ENCODE measurements around the gene ATP5MC2. TPM values are rescaled to one million over a fixed set of nuclear protein-coding genes. Genes with fewer than 3 reads are reported as not detected.
A peak's percentile ranks its signal among the peaks of the same experiment; 100 is the strongest.
"Not testable (repeated sequence)": the region's sequence is repeated elsewhere in the genome, so short reads cannot be mapped to it uniquely, and the experiment has no call there.

Gene ATP5MC2
- total RNA-seq, 1 donor from 2014 or later, result 461 TPM

DNA sequence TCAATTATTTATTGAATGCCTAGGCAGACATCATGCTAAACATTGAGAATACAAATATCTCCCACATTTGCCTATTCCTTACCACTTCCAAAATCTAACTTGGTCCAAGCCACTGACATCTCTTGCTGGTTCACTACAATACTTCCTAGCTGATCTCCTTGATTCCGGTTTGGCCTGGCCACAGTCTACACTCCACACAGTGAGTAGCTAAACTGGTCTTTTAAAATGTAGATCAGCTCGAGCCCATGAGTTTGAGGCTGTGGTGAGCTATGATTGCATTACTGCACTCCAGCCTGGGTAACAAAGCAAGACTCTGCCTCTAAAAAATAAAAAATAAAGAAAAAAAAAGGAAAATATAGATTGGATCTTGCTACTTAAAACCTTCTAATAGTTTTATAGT lies 7.6 kb upstream of the ATP5MC2 start:
- H3K4me1 Mint-ChIP-seq, result peaks cover 13% of the 10 kb centered on the region
- TF ChIP-seq EZH2 (IDR thresholded peaks at IDR 0.05) (no peak), EZH2phosphoT487 (IDR thresholded peaks at IDR 0.05) (no peak)
- TF ChIP-seq, protein P1, sequence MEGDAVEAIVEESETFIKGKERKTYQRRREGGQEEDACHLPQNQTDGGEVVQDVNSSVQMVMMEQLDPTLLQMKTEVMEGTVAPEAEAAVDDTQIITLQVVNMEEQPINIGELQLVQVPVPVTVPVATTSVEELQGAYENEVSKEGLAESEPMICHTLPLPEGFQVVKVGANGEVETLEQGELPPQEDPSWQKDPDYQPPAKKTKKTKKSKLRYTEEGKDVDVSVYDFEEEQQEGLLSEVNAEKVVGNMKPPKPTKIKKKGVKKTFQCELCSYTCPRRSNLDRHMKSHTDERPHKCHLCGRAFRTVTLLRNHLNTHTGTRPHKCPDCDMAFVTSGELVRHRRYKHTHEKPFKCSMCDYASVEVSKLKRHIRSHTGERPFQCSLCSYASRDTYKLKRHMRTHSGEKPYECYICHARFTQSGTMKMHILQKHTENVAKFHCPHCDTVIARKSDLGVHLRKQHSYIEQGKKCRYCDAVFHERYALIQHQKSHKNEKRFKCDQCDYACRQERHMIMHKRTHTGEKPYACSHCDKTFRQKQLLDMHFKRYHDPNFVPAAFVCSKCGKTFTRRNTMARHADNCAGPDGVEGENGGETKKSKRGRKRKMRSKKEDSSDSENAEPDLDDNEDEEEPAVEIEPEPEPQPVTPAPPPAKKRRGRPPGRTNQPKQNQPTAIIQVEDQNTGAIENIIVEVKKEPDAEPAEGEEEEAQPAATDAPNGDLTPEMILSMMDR (IDR thresholded peaks at IDR 0.05), result no peak
- no peaks in the 10 kb centered on the region for H3K36me3 ChIP-seq
- H3K27me3 ChIP-seq, result no peaks in the 10 kb centered on the region
- no peaks in the 10 kb centered on the region for H3K9me3 Mint-ChIP-seq
- no peak for DNase-seq (ENCODE audit: low spot score)
- H3K9ac ChIP-seq, result no peak overlapping the region
- H3K27ac ChIP-seq, result no peak overlapping the region
- H3K79me2 ChIP-seq (ENCODE audit: low read depth), result no peaks in the 10 kb centered on the region
- no peak overlapping the region for H3K4me3 Mint-ChIP-seq
- H4K20me1 ChIP-seq (ENCODE audit: low read depth), result no peaks in the 10 kb centered on the region
- H2AFZ ChIP-seq (replicated peaks), result no peak overlapping the region
- no peak overlapping the region for H3K4me2 ChIP-seq
- H3K9me3 ChIP-seq (ENCODE audit: low read depth), result no peaks in the 10 kb centered on the region
- no peak overlapping the region for H3K4me3 ChIP-seq
- H3K27me3 Mint-ChIP-seq (ENCODE audit: insufficient read depth, low read depth), result peaks cover 5% of the 10 kb centered on the region
- peaks cover 12% of the 10 kb centered on the region for H3K4me1 ChIP-seq
- H3K36me3 Mint-ChIP-seq, result no peaks in the 10 kb centered on the region
- peaks cover 16% of the 10 kb centered on the region for H3F3A ChIP-seq (ENCODE audit: low read depth)
- no peak overlapping the region for H3K27ac Mint-ChIP-seq

DNA sequence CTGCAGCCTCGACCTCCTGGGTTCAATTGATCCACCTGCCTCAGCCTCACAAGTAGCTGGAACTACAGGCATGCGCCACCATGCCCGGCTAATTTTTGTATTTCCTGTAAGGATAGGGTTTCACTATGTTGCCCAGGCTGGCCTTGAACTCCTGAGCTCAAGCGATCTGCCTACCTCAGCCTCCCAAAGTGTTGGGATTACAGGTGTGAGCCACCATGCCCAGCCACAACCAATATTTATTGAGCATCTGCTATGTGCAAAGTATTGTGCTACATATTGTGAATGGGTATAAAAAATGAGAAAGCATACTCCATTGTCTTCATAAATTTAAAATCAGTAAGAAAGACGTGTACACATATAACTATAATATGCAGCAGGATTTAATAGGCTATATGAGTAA lies 4.2 kb upstream of the ATP5MC2 start:
- H3K36me3 ChIP-seq; H3K79me2 ChIP-seq (ENCODE audit: low read depth); H2AFZ ChIP-seq (replicated peaks); H3K27ac ChIP-seq; H3K9me3 ChIP-seq (ENCODE audit: low read depth); H3K4me2 ChIP-seq; DNase-seq (ENCODE audit: low spot score); H3K27ac Mint-ChIP-seq; H3K27me3 ChIP-seq; H4K20me1 ChIP-seq (ENCODE audit: low read depth); H3K4me3 ChIP-seq; H3K4me3 Mint-ChIP-seq; H3K9me3 Mint-ChIP-seq; H3K36me3 Mint-ChIP-seq; H3K9ac ChIP-seq: not testable (repeated sequence)
- peaks cover 35% of the 10 kb centered on the region for H3K4me1 ChIP-seq
- H3K4me1 Mint-ChIP-seq, result peaks cover 38% of the 10 kb centered on the region
- H3F3A ChIP-seq (ENCODE audit: low read depth), result peaks cover 46% of the 10 kb centered on the region
- peaks cover 16% of the 10 kb centered on the region for H3K27me3 Mint-ChIP-seq (ENCODE audit: insufficient read depth, low read depth)

- peaks cover 7% of the 10 kb centered on the region for H3K36me3 ChIP-seq
- H3K79me2 ChIP-seq (ENCODE audit: low read depth), result peaks cover 30% of the 10 kb centered on the region
- H3K9me3 ChIP-seq (ENCODE audit: low read depth), result no peaks in the 10 kb centered on the region
- H3K27ac ChIP-seq, result peak overlapping the region; percentile 94
- Mint-ChIP-seq H3K9me3 (no peaks in the 10 kb centered on the region), H3K36me3 (peaks cover 10% of the 10 kb centered on the region), H3K27ac (peak overlapping the region; percentile 99), H3K4me1 (peaks cover 45% of the 10 kb centered on the region), H3K4me3 (peak overlapping the region; percentile 79), H3K27me3 (ENCODE audit: insufficient read depth, low read depth) (peaks cover 15% of the 10 kb centered on the region)
- H4K20me1 ChIP-seq (ENCODE audit: low read depth), result no peaks in the 10 kb centered on the region
- H3K9ac ChIP-seq, result no peak overlapping the region
- peak overlapping the region; percentile 43 for H2AFZ ChIP-seq (replicated peaks)
- no peaks in the 10 kb centered on the region for H3K27me3 ChIP-seq
- TF ChIP-seq, protein P1 (IDR thresholded peaks at IDR 0.05), result no peak
- TF ChIP-seq EZH2 (IDR thresholded peaks at IDR 0.05) (no peak), EZH2phosphoT487 (IDR thresholded peaks at IDR 0.05) (no peak)
- peaks cover 44% of the 10 kb centered on the region for H3K4me1 ChIP-seq
- H3K4me2 ChIP-seq, result peak overlapping the region; percentile 79
- peak overlapping the region; percentile 45 for H3K4me3 ChIP-seq
- peak; percentile 27 for DNase-seq (ENCODE audit: low spot score)
- H3F3A ChIP-seq (ENCODE audit: low read depth), result peaks cover 42% of the 10 kb centered on the region
Measured at GRCh38 chr12:53677800-53678148, 1.9 kb upstream of the ATP5MC2 start.

DNA sequence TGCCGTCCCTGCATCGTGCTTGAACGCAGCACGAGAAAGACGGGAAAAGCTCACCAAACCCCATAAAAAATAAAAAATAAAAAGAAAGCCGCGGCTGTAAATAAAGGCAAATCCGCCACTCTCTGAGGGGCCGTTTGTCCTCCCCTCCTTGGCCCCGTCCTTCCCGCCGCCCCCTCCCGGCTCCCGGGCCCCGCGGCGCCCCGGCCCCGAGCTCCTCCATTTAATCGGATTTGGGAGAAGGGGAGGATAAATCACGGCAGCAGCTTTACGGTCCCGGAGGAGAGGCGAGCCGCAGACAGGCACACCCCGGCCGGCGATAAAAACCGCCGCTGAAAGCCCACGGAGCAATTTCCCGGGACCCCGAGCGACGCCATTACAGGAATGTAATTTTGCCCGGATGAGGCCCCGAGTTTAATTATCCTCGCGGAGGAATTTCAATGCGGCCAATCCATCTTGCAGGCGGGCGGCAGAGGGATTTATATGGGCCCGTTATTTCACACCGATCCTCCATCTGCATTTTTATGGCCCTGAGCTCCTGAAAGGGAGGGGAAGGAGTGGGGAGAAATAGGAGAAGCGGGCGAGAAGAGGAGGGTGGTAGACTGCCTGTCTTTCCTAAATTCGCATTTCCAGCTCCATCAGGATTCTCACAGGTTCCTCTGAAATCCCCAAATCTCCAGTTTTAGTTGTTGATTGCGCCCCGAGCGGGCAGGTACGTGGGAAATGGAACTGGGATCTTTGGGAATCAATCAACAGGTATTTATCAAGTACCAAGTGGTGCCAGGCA lies 1.3 kb upstream of the ATP5MC2 start:
- Histone ChIP-seq H3K9me3 (ENCODE audit: low read depth) (no peaks in the 10 kb centered on the region), H3K79me2 (ENCODE audit: low read depth) (peaks cover 36% of the 10 kb centered on the region), H4K20me1 (ENCODE audit: low read depth) (no peaks in the 10 kb centered on the region), H2AFZ (replicated peaks) (peak overlapping the region; percentile 43), H3K9ac (no peak overlapping the region), H3K27ac (peak overlapping the region; percentile 94), H3K4me1 (peaks cover 44% of the 10 kb centered on the region), H3K27me3 (no peaks in the 10 kb centered on the region), H3K4me3 (peak overlapping the region; percentile 45), H3F3A (ENCODE audit: low read depth) (peaks cover 42% of the 10 kb centered on the region), H3K4me2 (peak overlapping the region; percentile 79), H3K36me3 (peaks cover 7% of the 10 kb centered on the region)
- TF ChIP-seq, protein P1 (IDR thresholded peaks at IDR 0.05), result no peak
- TF ChIP-seq EZH2 (IDR thresholded peaks at IDR 0.05) (peak; percentile 14), EZH2phosphoT487 (IDR thresholded peaks at IDR 0.05) (peak; percentile 1)
- H3K9me3 Mint-ChIP-seq, result no peaks in the 10 kb centered on the region
- peak overlapping the region; percentile 94 for H3K4me3 Mint-ChIP-seq
- DNase-seq (ENCODE audit: low spot score), result peak; percentile 82
- peak overlapping the region; percentile 99 for H3K27ac Mint-ChIP-seq
- H3K4me1 Mint-ChIP-seq, result peaks cover 45% of the 10 kb centered on the region
- H3K36me3 Mint-ChIP-seq, result peaks cover 12% of the 10 kb centered on the region
- peaks cover 15% of the 10 kb centered on the region for H3K27me3 Mint-ChIP-seq (ENCODE audit: insufficient read depth, low read depth)

Data from neural progenitor cell (in vitro differentiated cells).